ENCODE measurements around the gene FLT3.
"Not testable (repeated sequence)": the region's sequence is repeated elsewhere in the genome, so short reads cannot be mapped to it uniquely, and the experiment has no call there.

Gene FLT3

GRCh38 chr13:28005016-28005415 is 95.4 kb downstream of the FLT3 start:
- not testable (repeated sequence) for DNase-seq (ENCODE audit: insufficient read length, low spot score); FAIRE-seq

GRCh38 chr13:28002886-28003698 is 97.3 kb downstream of the FLT3 start:
- DNase-seq (ENCODE audit: insufficient read length, low spot score) (no peak), FAIRE-seq (no peak)

GRCh38 chr13:28001837-28002473 is 98.4 kb downstream of the FLT3 start:
- FAIRE-seq (no peak), DNase-seq (ENCODE audit: insufficient read length, low spot score) (no peak)

- no peak for FAIRE-seq
- no peak for DNase-seq (ENCODE audit: insufficient read length, low spot score)
Measured at GRCh38 chr13:28001049-28001448, 99.3 kb downstream of the FLT3 start.

GRCh38 chr13:28000567-28000966 is 99.8 kb downstream of the FLT3 start:
- DNase-seq (ENCODE audit: insufficient read length, low spot score), result no peak
- FAIRE-seq, result no peak

GRCh38 chr13:27997904-27998522 is 102.4 kb downstream of the FLT3 start:
- peak; percentile 79 for FAIRE-seq
- DNase-seq (ENCODE audit: insufficient read length, low spot score), result no peak

GRCh38 chr13:27991881-27992280 is 108.5 kb downstream of the FLT3 start:
- FAIRE-seq, result no peak
- DNase-seq (ENCODE audit: insufficient read length, low spot score), result no peak

GRCh38 chr13:27988520-27988919 is 111.9 kb downstream of the FLT3 start, which contains the start of gene URAD:
Gene URAD (minus strand): TSS chr13:27988693. CDS start chr13:27988637, 56 bp downstream.
- DNase-seq (ENCODE audit: insufficient read length, low spot score) (no peak), FAIRE-seq (no peak)

GRCh38 chr13:27985600-27985999 is 114.8 kb downstream of the FLT3 start:
- no peak for FAIRE-seq
- no peak for DNase-seq (ENCODE audit: insufficient read length, low spot score)

- no peak for FAIRE-seq
- DNase-seq (ENCODE audit: insufficient read length, low spot score), result no peak
Measured at GRCh38 chr13:27982361-27982760, 118.0 kb downstream of the FLT3 start.

GRCh38 chr13:27981006-27981708 is 119.2 kb downstream of the FLT3 start:
- DNase-seq (ENCODE audit: insufficient read length, low spot score) (no peak), FAIRE-seq (no peak)

- FAIRE-seq (no peak), DNase-seq (ENCODE audit: insufficient read length, low spot score) (no peak)
Measured at GRCh38 chr13:27980280-27980998, 119.9 kb downstream of the FLT3 start.

GRCh38 chr13:27979765-27980279 is 120.6 kb downstream of the FLT3 start:
- FAIRE-seq (no peak), DNase-seq (ENCODE audit: insufficient read length, low spot score) (no peak)

- FAIRE-seq (no peak), DNase-seq (ENCODE audit: insufficient read length, low spot score) (no peak)
Measured at GRCh38 chr13:27979001-27979643, 121.3 kb downstream of the FLT3 start.

GRCh38 chr13:27978301-27978968 is 121.9 kb downstream of the FLT3 start:
- no peak for FAIRE-seq
- DNase-seq (ENCODE audit: insufficient read length, low spot score), result no peak

- FAIRE-seq (no peak), DNase-seq (ENCODE audit: insufficient read length, low spot score) (no peak)
Measured at GRCh38 chr13:27977476-27978300, 122.7 kb downstream of the FLT3 start.

GRCh38 chr13:27976362-27977091 is 123.8 kb downstream of the FLT3 start:
- DNase-seq (ENCODE audit: insufficient read length, low spot score) (no peak), FAIRE-seq (no peak)
